ENCODE results near the gene HMGCR.
"Not testable (repeated sequence)": the region's sequence is repeated elsewhere in the genome, so short reads cannot be mapped to it uniquely, and the experiment has no call there.

The HMGCR gene

DNA sequence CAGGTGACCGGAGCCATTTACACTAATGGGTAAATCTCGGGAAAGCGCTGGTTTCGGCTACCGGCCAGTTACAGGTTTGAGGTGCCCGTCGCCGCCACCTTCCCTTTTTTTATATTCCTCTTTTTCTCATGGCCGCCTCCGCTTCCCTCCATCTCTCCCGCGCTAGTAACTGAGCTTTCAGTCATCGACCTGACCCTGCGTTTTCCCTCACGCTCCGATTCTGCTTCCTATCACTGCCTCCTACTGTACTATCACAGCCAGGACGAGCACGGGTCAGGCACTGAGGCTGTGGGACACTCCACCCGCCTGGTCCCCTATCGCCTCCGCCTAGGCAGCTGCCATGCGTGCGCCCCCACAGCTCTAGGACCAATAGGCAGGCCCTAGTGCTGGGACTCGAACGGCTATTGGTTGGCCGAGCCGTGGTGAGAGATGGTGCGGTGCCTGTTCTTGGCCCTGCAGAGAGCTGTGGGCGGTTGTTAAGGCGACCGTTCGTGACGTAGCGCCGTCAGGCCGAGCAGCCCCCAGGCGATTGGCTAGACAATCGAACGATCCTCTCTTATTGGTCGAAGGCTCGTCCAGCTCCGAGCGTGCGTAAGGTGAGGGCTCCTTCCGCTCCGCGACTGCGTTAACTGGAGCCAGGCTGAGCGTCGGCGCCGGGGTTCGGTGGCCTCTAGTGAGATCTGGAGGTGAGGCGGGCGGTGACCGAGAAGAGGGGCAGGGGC, at the start of gene HMGCR:
TSS of gene HMGCR (plus strand) at position 606 of the 722 bp plus-strand sequence. CDS start 5,386 bp downstream, outside the sequence.
- Histone ChIP-seq H3K9me2 (ENCODE audit: low read depth, low read length) (no peaks in the 10 kb centered on the region), H3K27ac (ENCODE audit: low read depth, low read length, poor library complexity, severe bottlenecking) (peak within 1 kb of the TSS; percentile 82), H3K36me3 (ENCODE audit: insufficient read depth, low read length) (peaks cover 22% of the 10 kb centered on the region), H3F3A (ENCODE audit: insufficient read depth, low read length) (no peaks in the 10 kb centered on the region), H3K79me2 (ENCODE audit: insufficient read depth, low read length) (peaks cover 46% of the 10 kb centered on the region), H2AFZ (ENCODE audit: low read length) (no peak within 1 kb of the TSS), H3K9ac (ENCODE audit: low read length) (peak within 1 kb of the TSS; percentile 93), H4K20me1 (ENCODE audit: insufficient read depth, low read length) (peaks cover under 1% of the 10 kb centered on the region; the same call in 1 of the 2 replicates), H3K4me2 (ENCODE audit: low read length) (peak within 1 kb of the TSS; percentile 87), H3K4me3 (ENCODE audit: low read depth, low read length, poor library complexity, severe bottlenecking) (peak within 1 kb of the TSS; percentile 88), H3K4me1 (ENCODE audit: insufficient read depth, low read length, severe bottlenecking) (peaks cover 41% of the 10 kb centered on the region), H3K27me3 (ENCODE audit: insufficient read depth, low read length) (no peaks in the 10 kb centered on the region), H3K9me3 (ENCODE audit: low read length) (no peaks in the 10 kb centered on the region)
- TF ChIP-seq EZH2 (IDR thresholded peaks at IDR 0.05; ENCODE audit: borderline replicate concordance, low read length) = no peak
- TF ChIP-seq, protein P1, sequence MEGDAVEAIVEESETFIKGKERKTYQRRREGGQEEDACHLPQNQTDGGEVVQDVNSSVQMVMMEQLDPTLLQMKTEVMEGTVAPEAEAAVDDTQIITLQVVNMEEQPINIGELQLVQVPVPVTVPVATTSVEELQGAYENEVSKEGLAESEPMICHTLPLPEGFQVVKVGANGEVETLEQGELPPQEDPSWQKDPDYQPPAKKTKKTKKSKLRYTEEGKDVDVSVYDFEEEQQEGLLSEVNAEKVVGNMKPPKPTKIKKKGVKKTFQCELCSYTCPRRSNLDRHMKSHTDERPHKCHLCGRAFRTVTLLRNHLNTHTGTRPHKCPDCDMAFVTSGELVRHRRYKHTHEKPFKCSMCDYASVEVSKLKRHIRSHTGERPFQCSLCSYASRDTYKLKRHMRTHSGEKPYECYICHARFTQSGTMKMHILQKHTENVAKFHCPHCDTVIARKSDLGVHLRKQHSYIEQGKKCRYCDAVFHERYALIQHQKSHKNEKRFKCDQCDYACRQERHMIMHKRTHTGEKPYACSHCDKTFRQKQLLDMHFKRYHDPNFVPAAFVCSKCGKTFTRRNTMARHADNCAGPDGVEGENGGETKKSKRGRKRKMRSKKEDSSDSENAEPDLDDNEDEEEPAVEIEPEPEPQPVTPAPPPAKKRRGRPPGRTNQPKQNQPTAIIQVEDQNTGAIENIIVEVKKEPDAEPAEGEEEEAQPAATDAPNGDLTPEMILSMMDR (IDR thresholded peaks at IDR 0.05; ENCODE audit: low read length) = peak; percentile 20; the same call in 1 of the 2 replicates

DNA sequence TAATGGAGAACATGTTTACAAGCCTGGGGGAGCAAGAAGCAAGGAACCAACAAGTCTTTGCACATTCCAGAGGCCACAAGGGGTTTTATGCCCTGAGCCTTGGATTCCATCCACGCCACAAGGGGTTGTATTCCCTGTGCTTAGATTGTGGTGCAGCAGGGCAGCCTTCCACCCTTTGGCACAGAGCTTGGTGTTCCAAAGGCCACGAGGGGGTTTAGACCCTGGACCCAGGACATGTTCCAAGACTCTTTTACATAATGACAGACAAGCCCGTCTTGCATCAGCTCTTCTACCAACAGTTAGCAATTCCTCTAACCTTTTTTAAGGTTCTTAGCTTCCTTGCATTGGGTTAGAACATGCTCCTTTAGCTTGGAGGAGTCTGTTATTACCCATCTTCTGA, 45.2 kb upstream of the HMGCR start:
- H3K4me2 ChIP-seq (ENCODE audit: low read length); H3F3A ChIP-seq (ENCODE audit: insufficient read depth, low read length); H3K36me3 ChIP-seq (ENCODE audit: insufficient read depth, low read length); H3K9me2 ChIP-seq (ENCODE audit: low read depth, low read length); H3K79me2 ChIP-seq (ENCODE audit: insufficient read depth, low read length); H2AFZ ChIP-seq (ENCODE audit: low read length); H3K9ac ChIP-seq (ENCODE audit: low read length); H3K9me3 ChIP-seq (ENCODE audit: low read length); H3K27ac ChIP-seq (ENCODE audit: low read depth, low read length, poor library complexity, severe bottlenecking); H4K20me1 ChIP-seq (ENCODE audit: insufficient read depth, low read length); H3K4me1 ChIP-seq (ENCODE audit: insufficient read depth, low read length, severe bottlenecking); H3K27me3 ChIP-seq (ENCODE audit: insufficient read depth, low read length); H3K4me3 ChIP-seq (ENCODE audit: low read depth, low read length, poor library complexity, severe bottlenecking): not testable (repeated sequence)

DNA sequence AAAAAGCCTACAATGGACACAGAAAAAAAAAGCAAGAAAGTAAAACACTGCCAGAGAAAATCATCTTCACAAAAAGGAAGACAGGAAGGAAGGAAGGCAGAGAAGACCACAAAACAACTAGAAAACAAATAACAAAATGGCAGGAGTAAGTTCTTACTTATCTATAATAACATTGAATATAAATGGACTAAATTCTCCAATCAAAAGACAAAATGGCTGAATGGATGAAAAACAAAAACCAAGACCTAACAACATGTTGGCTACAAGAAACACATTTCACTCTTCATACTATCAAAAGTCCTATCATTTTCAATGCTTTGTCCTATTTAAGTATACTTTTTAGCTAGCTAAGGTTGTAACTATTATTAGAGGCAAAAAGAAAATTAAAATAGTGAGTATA, 36.9 kb upstream of the HMGCR start:
- TF ChIP-seq, protein P1 (IDR thresholded peaks at IDR 0.05; ENCODE audit: low read length) = no peak
- no peaks in the 10 kb centered on the region for H3F3A ChIP-seq (ENCODE audit: insufficient read depth, low read length)
- H3K9ac ChIP-seq (ENCODE audit: low read length) = no peak overlapping the region
- H3K4me1 ChIP-seq (ENCODE audit: insufficient read depth, low read length, severe bottlenecking) = no peaks in the 10 kb centered on the region
- no peaks in the 10 kb centered on the region for H3K9me2 ChIP-seq (ENCODE audit: low read depth, low read length)
- no peak overlapping the region for H3K4me3 ChIP-seq (ENCODE audit: low read depth, low read length, poor library complexity, severe bottlenecking)
- no peaks in the 10 kb centered on the region for H3K36me3 ChIP-seq (ENCODE audit: insufficient read depth, low read length)
- no peak overlapping the region for H3K4me2 ChIP-seq (ENCODE audit: low read length)
- no peak overlapping the region for H3K27ac ChIP-seq (ENCODE audit: low read depth, low read length, poor library complexity, severe bottlenecking)
- H3K27me3 ChIP-seq (ENCODE audit: insufficient read depth, low read length) = no peaks in the 10 kb centered on the region
- no peak overlapping the region for H2AFZ ChIP-seq (ENCODE audit: low read length)
- no peaks in the 10 kb centered on the region for H3K9me3 ChIP-seq (ENCODE audit: low read length)
- H3K79me2 ChIP-seq (ENCODE audit: insufficient read depth, low read length) = no peaks in the 10 kb centered on the region
- no peaks in the 10 kb centered on the region for H4K20me1 ChIP-seq (ENCODE audit: insufficient read depth, low read length)

DNA sequence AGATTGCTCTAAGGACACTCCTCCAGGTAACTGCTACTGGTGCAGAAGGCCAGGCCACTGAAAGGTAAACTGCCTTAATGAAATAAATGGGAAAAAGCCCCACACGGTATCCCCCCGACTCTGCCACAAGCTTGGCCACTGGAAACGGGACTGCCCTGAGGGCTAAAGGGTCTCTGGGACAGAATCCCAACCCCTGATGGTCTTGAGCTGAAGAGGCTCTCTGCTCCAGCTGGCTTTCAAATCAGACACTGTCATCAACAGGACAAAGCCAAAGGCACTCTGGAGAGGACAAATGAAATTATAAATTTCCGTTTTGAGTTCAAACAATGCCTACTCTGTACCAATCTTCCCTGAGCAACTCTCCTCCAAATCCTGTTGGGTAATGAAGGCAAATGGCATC, 33.6 kb upstream of the HMGCR start:
- Histone ChIP-seq H3K27ac (ENCODE audit: low read depth, low read length, poor library complexity, severe bottlenecking) (no peak overlapping the region), H3K27me3 (ENCODE audit: insufficient read depth, low read length) (no peaks in the 10 kb centered on the region), H3K4me3 (ENCODE audit: low read depth, low read length, poor library complexity, severe bottlenecking) (no peak overlapping the region), H3K4me2 (ENCODE audit: low read length) (no peak overlapping the region), H3K36me3 (ENCODE audit: insufficient read depth, low read length) (no peaks in the 10 kb centered on the region), H3K79me2 (ENCODE audit: insufficient read depth, low read length) (no peaks in the 10 kb centered on the region), H3K9me2 (ENCODE audit: low read depth, low read length) (no peaks in the 10 kb centered on the region), H3K4me1 (ENCODE audit: insufficient read depth, low read length, severe bottlenecking) (no peaks in the 10 kb centered on the region), H3K9ac (ENCODE audit: low read length) (no peak overlapping the region), H2AFZ (ENCODE audit: low read length) (no peak overlapping the region), H3F3A (ENCODE audit: insufficient read depth, low read length) (no peaks in the 10 kb centered on the region), H3K9me3 (ENCODE audit: low read length) (no peaks in the 10 kb centered on the region), H4K20me1 (ENCODE audit: insufficient read depth, low read length) (no peaks in the 10 kb centered on the region)
- TF ChIP-seq, protein P1 (IDR thresholded peaks at IDR 0.05; ENCODE audit: low read length) = no peak
- TF ChIP-seq EZH2 (IDR thresholded peaks at IDR 0.05; ENCODE audit: borderline replicate concordance, low read length) = no peak

DNA sequence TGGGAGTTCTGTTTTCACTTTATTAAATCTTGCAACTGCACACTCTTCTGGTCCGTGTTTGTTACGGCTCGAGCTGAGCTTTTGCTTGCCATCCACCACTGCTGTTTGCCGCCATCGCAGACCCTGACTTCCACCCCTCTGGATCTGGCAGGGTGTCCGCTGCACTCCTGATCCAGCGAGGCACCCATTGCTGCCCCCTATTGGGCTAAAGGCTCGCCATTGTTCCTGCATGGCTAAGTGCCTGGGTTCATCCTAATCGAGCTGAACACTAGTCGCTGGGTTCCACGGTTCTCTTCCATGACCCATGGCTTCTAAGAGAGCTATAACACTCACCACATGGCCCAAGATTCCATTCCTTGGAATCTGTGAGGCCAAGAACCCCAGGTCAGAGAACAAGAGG, 32.5 kb upstream of the HMGCR start:
- not testable (repeated sequence) for H4K20me1 ChIP-seq (ENCODE audit: insufficient read depth, low read length); H3F3A ChIP-seq (ENCODE audit: insufficient read depth, low read length); H3K79me2 ChIP-seq (ENCODE audit: insufficient read depth, low read length); H3K36me3 ChIP-seq (ENCODE audit: insufficient read depth, low read length); H3K27me3 ChIP-seq (ENCODE audit: insufficient read depth, low read length); H3K9me2 ChIP-seq (ENCODE audit: low read depth, low read length); H3K9me3 ChIP-seq (ENCODE audit: low read length); H3K9ac ChIP-seq (ENCODE audit: low read length); H3K4me1 ChIP-seq (ENCODE audit: insufficient read depth, low read length, severe bottlenecking); H3K4me3 ChIP-seq (ENCODE audit: low read depth, low read length, poor library complexity, severe bottlenecking); H2AFZ ChIP-seq (ENCODE audit: low read length); H3K27ac ChIP-seq (ENCODE audit: low read depth, low read length, poor library complexity, severe bottlenecking); H3K4me2 ChIP-seq (ENCODE audit: low read length)

All from OCI-LY1 (cell line).